Hepatocyte (in vitro differentiated cells): Measurements from ENCODE around the gene DEDD2.

ENCODE experiments used
- EZH2phosphoT487 ChIP-seq: fragments of 200-600 bp; sonication (generic); IDR thresholded peaks from one replicate; pipeline ENCODE4 v1.6.1; 2018; ENCODE audit warnings: antibody characterized with exemption, mild to moderate bottlenecking, low read depth, moderate library complexity; ENCODE audit not compliant: unreplicated experiment, severe bottlenecking
- TF ChIP-seq, protein P1 (sequence below): fragments of 200-600 bp; sonication (generic); IDR thresholded peaks from 2 replicates; pipeline ENCODE4 v1.5.1; 2016; ENCODE audit warnings: antibody characterized with exemption, mild to moderate bottlenecking; ENCODE audit not compliant: poor library complexity

DNA sequence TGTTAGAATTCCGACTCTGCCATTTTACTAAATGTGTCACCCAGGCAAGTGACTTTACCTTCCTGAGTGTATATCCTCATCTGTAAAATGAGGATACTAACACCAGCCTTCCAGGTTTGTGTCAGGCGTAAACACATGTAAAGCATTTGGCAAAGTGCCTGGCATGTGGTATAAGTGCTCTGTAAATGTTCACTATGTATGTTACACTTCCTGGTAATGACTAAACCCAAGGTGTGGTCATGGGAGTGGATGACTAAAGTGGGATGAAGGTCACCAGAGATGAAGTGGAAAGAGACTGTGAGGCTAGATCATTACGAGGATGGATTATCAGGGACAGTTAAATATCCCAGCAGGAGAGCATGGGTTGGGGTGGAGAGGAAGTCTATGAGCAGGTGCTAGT lies 25.6 kb downstream of the DEDD2 start:
- TF ChIP-seq, protein P1, sequence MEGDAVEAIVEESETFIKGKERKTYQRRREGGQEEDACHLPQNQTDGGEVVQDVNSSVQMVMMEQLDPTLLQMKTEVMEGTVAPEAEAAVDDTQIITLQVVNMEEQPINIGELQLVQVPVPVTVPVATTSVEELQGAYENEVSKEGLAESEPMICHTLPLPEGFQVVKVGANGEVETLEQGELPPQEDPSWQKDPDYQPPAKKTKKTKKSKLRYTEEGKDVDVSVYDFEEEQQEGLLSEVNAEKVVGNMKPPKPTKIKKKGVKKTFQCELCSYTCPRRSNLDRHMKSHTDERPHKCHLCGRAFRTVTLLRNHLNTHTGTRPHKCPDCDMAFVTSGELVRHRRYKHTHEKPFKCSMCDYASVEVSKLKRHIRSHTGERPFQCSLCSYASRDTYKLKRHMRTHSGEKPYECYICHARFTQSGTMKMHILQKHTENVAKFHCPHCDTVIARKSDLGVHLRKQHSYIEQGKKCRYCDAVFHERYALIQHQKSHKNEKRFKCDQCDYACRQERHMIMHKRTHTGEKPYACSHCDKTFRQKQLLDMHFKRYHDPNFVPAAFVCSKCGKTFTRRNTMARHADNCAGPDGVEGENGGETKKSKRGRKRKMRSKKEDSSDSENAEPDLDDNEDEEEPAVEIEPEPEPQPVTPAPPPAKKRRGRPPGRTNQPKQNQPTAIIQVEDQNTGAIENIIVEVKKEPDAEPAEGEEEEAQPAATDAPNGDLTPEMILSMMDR = no peak
- TF ChIP-seq EZH2phosphoT487 = no peak
